Activated CD8-positive, alpha-beta memory T cell treated with anti-CD3 and anti-CD28 coated beads, Interleukin-2, amount 50 U/mL, for 1 hour (primary cell): Measurements from ENCODE around the gene PDXK.
"Not testable (repeated sequence)": the region's sequence is repeated elsewhere in the genome, so short reads cannot be mapped to it uniquely, and the experiment has no call there.

ENCODE experiments used
- DNase-seq: peaks from one replicate; pipeline ENCODE4 v3.0.0-alpha.2; 2020; ENCODE audit errors: extremely low read depth

The PDXK gene

DNA sequence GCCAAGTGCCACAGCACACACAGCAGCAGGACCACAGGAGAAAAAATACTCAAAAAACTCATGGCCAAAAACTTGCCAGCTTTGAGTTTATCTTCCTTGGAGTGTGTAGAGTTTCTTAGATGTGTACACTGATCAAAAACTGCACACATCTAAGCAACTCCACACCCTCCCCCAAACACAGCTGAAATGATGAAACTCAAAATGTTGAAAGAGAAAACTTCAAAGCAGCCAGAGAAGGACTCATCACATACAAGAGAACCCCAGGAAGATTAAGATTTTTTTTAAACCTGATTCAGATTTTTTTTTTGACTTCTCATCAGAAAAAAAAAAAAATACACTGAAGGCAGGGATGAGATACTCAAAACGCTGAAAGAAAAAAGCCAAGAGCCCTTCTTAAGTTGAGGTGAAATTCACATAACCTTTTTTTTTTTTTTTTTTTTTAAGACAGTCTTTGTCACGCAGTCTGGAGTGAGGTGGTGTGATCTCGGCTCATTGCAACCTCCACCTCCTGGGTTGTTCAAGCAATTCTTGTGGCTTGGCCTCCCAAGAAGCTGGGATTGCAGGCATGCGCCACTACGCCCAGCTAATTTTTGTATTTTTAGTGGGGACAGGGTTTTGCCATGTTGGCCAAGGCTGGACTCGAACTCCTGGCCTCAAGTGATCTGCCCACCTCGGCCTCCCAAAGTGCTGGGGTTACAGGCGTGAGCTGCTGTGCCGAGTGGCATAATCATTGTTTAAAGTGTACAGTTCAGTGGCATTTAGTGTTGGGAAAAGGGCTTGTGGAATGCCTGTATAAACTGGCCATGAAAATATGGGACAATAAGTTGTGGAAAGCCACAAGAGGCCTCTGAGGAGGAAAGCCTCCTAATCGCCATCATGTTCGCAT is 20.9 kb upstream of the PDXK start:
- no peak for DNase-seq

GRCh38 chr21:43699492-43699777 is 19.5 kb upstream of the PDXK start:
- not testable (repeated sequence) for DNase-seq

- no peak for DNase-seq
These were observed 18.9 kb upstream of the PDXK start for GRCh38 chr21:43699933-43700599.

DNA sequence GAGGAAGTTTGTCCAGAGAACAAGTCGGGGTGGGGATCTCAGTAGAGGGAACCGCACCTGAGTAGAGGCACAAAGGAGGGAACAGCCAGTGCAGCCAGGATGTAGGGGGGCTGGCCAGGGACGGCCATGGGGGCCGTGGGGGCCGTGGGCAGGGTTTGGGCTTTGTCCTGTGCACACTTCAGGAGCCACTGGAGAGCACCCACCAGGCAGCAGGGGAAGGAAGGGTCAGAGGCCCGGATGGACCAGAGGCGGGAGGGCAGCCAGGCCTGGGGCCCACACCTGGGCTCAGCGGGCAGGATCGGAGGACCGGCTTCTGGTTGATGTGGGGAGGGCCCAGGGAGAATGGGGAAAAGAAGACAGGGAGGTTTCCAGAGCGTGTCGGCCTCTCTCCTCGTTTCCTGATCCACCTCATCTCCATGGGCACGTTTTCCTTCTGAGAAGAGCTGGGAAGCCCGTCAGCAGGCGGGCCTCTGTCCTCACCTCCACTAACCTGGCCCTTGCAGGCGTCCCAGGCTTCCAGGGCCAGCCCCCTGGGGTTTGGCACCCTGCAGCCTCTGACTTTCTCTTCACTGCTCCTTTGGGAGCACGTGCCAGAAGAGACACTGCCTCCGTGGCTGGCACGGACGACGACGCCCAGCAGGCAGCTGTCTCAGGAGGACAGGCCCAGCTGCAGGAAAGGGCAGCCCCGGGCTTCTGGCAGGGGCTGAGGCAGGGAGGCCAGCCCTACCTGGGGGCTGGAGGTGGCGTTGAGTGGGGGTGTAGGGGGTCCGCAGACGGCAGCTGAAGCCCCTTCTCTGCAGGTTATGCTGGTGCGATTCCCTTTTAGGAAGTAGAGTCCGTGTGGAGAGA is 16.8 kb upstream of the PDXK start:
- DNase-seq = no peak

DNA sequence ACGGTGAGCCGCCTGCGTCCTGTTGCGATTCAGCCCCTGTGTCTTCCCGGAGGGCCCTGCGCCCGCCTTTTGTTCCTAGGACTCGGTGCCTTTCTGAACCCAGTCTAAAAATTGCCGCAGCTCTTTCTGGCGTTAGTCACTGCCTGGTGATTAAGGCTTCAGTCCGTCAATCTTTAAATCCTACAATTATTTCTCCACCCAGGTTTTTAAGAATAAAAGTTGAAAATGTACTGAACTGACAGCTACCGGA is 16.2 kb upstream of the PDXK start:
- DNase-seq = no peak

- no peak for DNase-seq
These were observed 15.7 kb upstream of the PDXK start for GRCh38 chr21:43703035-43703880.

GRCh38 chr21:43707462-43707861 is 11.5 kb upstream of the PDXK start:
- DNase-seq = no peak

DNA sequence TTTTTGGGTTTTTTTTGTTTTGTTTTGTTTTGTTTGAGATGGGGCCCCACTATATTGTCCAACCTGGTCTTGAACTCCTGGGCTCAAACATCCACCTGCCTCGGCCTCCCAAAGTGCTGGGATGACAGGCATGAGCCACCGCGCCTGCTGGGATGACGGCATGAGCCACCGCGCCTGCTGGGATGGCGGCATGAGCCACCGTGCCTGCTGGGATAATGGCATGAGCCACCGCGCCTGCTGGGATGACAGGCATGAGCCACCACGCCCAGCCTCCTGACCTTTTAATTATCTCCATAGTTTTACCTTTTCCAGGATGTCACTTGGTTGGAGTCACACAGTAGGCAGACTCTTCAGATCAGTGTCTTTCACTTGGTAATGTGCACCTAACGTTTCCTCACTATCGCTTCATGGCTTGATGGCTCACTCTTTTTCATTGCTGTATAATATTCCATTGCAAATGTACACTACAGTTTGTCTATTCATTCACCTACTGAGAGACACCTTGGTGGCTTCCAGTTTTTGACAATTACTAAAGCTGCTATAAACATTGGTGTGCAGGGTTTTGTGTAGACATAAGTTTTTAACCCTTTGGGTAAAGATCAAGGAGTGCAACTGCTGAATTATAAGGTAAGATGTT is 10.1 kb upstream of the PDXK start:
- DNase-seq = no peak

- no peak for DNase-seq
These were observed 6.5 kb upstream of the PDXK start for GRCh38 chr21:43712268-43712942.

- not testable (repeated sequence) for DNase-seq
These were observed 5.8 kb upstream of the PDXK start for GRCh38 chr21:43713123-43713522.

GRCh38 chr21:43716376-43717165 is 2.4 kb upstream of the PDXK start:
- DNase-seq = no peak

- DNase-seq = no peak
These were observed 1.6 kb upstream of the PDXK start for GRCh38 chr21:43717166-43717853.

- DNase-seq = no peak
These were observed 710 bp upstream of the PDXK start for GRCh38 chr21:43717967-43718871.

- DNase-seq = no peak
These were observed 1.0 kb downstream of the PDXK start for GRCh38 chr21:43719748-43720538.

- DNase-seq = no peak
These were observed 1.7 kb downstream of the PDXK start for GRCh38 chr21:43720539-43721166.

- no peak for DNase-seq
These were observed 2.3 kb downstream of the PDXK start for GRCh38 chr21:43721206-43721605.

DNA sequence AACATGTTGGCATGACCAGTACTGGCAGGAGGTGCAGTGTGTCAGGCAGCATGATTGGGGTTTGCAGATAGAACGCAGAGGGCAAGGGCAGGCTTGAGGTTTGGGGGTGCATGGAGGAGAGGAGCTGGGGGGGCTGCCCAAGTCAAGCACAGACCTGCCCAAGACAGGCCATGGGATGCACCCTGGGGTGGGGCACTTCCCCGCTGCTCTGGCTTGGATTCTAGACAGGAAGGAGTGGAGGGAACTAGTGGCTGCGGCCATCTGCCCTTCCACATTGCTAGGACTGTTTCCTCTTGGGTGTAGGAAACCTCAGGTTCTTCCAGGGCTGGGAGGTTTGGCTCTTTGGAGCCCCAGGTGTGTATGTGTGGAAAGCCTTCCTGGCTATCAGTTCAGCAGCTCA is 3.0 kb downstream of the PDXK start:
- DNase-seq = no peak
